SKM-1 (cell line): Measurements from ENCODE around the gene HOXA7.

Source experiments
- DNase-seq: peaks from one replicate; lab custom pipeline; 2025; ENCODE audit not compliant: unreplicated experiment; lab: John Stamatoyannopoulos, UW

Gene HOXA7

GRCh38 chr7:27122077-27122910, 34.2 kb downstream of the HOXA7 start:
- DNase-seq, result no peak

GRCh38 chr7:27121684-27122076, 34.8 kb downstream of the HOXA7 start:
- no peak for DNase-seq

- DNase-seq, result no peak
Observed at GRCh38 chr7:27119412-27119911, 37.0 kb downstream of the HOXA7 start.

- DNase-seq, result no peak
Observed at GRCh38 chr7:27118580-27118979, 37.9 kb downstream of the HOXA7 start.

- no peak for DNase-seq
Observed at GRCh38 chr7:27117887-27118491, 38.5 kb downstream of the HOXA7 start.

GRCh38 chr7:27116962-27117886, 39.3 kb downstream of the HOXA7 start:
- DNase-seq, result no peak

GRCh38 chr7:27116031-27116961, 40.2 kb downstream of the HOXA7 start:
- no peak for DNase-seq

GRCh38 chr7:27115221-27116026, 41.1 kb downstream of the HOXA7 start:
- no peak for DNase-seq

GRCh38 chr7:27114881-27115220, 41.6 kb downstream of the HOXA7 start:
- no peak for DNase-seq

- DNase-seq, result no peak
Observed at GRCh38 chr7:27113991-27114769, 42.3 kb downstream of the HOXA7 start.

GRCh38 chr7:27112955-27113949, 43.2 kb downstream of the HOXA7 start:
- no peak for DNase-seq

GRCh38 chr7:27112361-27112760, 44.1 kb downstream of the HOXA7 start:
- DNase-seq, result no peak

GRCh38 chr7:27111751-27112277, 44.7 kb downstream of the HOXA7 start:
- DNase-seq, result no peak

- DNase-seq, result no peak
Observed at GRCh38 chr7:27111042-27111750, 45.3 kb downstream of the HOXA7 start.

GRCh38 chr7:27110186-27111031, 46.1 kb downstream of the HOXA7 start:
- DNase-seq, result no peak
